Esophagus muscularis mucosa (tissue), 3 donors: Measurements from ENCODE around the gene CLCF1.

Experiments used
- CTCF ChIP-seq, 3 experiments: fragments of 200-600 bp in 2 of 3; fragments of 450-650 bp in 1 of 3; sonication (generic) in 2 of 3; IDR thresholded peaks; one replicate each; pipeline ENCODE4 v1.5.1; 2017 to 2019; ENCODE audit warnings: antibody characterized with exemption in 3 of 3, mild to moderate bottlenecking in 2 of 3, moderate library complexity in 1 of 3
- POLR2A ChIP-seq: fragments of 450-650 bp; IDR thresholded peaks from one replicate; pipeline ENCODE4 v1.6.1; 2017; ENCODE audit warnings: antibody characterized with exemption, moderate library complexity, mild to moderate bottlenecking, low read depth
- POLR2AphosphoS5 ChIP-seq, 2 donors: sonication (generic); formaldehyde crosslinking; IDR thresholded peaks; one replicate each; pipeline ENCODE4 v1.6.1; 2017; ENCODE audit warnings: antibody characterized with exemption in 2 of 2

GRCh38 chr11:67372993-67373647, at the start of gene CLCF1:
- no peak for TF ChIP-seq CTCF (IDR thresholded peaks at IDR 0.05)
- peak; percentile 29 for TF ChIP-seq POLR2A
- TF ChIP-seq POLR2AphosphoS5 (IDR thresholded peaks at IDR 0.05) = peak in 1 of 2 donors; percentile 13
